Stimulated activated CD4-positive, alpha-beta T cell treated with anti-CD3 and anti-CD28 coated beads, Interleukin-15, amount 100 ng/mL, for 48 hours (primary cell): Measurements from ENCODE around the gene ATP9A.
A peak's percentile ranks its signal among the peaks of the same experiment; 100 is the strongest.
"Not testable (repeated sequence)": the region's sequence is repeated elsewhere in the genome, so short reads cannot be mapped to it uniquely, and the experiment has no call there.

Experiments
- DNase-seq, 2 donors: peaks; one replicate each; pipeline ENCODE4 v3.0.0-alpha.2; 2020; ENCODE audit warnings: low read depth in 2 of 2

The ATP9A gene

DNA sequence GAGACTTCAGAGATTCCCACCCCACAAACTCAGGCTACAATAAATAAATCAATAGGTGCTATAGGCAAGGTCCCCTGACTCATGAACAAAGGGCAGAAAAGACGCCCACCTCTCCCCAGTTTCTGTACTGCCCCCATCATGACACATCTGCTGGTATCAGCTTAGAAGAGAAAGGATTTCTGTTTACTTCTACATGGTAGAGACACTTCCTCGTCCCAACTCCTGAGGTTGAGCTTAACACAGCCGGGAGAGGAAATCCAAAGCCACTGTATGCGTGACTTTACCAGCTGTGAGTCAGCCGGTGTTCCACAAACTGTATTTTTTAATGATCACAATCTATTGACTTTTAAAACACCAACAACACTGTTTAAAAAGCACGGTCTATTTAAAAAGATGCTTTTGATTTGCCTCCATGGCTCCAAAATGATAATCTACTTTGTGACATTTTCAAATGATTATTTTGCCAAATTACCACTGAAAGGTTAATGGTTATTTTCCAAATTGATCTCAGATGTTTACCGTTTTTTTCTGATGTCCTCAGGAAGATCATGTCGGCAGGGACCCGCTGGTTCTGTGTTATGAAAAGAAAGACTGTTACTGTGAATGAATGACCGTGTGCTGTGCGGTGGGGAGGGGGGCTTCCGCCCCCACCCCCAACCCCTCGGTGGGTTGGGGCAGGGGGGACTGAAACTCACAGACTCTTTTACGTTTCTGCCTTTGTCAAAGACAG is 72.5 kb downstream of the ATP9A start:
- DNase-seq, result peak in 1 of 2 donors; percentile 1

DNA sequence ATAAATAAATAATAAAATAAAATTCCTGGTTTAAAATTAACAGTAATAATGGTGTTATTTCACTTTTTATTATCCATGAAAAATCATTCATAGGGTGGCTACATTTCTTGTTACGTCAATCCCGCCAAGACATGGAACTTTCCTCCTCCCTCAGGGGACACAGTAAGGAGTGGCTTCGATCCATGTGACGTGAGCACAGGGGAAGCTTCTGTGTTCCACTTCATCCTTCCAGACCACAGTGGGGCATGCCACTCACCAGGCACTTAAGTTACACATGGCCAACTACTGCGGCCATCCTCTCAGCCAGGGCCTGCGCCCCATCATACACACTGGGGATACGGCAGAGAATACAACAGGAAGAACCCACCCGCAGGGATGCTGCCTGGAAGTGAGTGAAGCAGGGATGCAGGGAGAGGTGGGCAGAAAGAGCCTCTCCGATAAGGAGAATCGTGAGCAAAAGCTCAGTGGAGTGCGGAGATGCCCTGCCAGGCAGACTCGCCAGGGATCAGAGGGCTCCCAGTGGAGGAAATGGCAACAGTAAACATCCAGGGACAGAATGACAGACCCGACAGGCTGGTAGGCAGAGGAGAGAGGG is 75.3 kb downstream of the ATP9A start:
- DNase-seq, result no peak

DNA sequence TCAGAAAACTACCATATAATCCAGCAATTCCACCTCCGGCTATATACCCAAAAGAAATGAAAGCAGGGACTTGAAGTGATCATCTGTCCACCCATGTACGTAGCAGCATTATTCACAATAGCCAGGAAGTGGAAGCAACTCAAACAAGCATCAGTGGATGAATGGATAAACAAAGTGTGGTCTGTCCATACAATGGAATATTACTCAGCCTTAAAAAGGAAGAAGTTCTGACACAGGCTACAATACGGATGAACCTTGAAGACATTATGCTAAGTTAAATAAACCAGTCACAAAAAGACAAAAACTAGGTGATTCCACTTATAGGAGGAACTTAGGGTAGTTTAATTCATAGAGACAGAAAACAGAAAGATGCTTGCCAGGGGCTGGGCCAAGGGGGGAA is 76.5 kb downstream of the ATP9A start:
- no peak for DNase-seq

DNA sequence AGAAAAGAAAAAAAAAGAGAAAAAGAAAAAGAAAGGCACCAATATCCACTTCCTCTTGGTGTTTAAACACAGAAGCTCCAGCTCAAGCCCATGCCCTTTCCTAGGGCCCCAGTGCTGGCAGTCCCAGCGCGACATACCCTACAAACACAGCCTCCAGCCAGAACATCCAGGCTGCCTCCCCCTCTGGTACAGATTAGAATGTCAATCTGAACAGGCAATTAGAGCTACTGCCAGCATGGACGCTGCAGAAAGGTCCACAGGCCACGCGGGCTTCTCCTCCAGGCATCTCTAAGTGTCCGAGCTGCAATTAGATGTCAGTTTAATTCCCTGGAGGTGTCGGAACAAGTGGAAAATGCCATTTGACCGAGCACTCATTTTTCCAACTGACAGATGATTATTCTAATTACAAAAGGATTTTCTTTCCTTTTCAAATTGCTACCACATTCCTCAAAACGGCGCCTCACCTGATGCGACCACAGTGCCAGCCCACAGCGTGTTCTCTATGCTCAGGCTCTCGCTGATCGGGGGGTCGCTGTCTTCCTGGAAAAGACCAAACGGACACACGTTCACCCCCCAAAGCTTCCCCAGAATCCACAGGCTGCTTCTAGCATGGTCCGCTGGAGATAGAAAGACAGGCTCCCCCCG is 79.5 kb downstream of the ATP9A start:
- no peak for DNase-seq

DNA sequence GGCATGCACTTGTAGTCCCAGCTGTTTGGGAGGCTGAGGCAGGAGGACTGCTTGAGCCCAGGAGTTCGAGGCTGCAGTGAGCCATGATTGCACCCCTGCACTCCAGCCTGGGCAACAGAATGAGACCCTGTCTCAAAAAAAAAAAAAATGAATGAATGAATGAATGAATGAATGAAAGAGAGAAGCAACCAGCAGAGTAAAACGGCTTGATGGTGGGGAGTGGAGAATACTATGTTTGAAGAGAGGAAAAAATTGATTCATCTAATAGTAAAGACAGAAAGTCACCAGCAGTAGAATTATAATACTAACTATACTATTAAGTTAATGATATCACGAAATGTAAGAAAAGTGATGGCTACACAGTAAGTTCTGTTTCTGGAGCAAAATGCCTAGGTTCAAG is 80.6 kb downstream of the ATP9A start:
- DNase-seq, result no peak

DNA sequence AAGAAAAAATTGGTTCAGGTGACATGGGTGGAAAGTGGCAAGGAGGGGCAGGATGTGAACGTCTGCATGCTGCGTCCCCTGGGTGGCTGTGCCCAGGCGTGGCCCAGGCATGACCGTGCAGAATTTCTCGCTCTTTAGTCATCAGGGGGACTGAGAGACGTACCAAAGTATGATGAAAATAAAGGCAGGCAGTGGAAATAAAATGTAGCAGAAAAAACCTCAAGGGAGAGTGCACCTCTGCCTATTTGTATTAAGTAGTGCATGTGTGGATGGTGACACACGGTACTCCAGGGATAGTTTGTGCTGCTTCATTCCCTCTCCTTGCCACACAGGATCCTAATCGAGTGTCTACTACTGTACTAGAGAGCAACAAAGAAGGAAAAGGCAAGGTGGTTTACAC is 81.1 kb downstream of the ATP9A start:
- DNase-seq, result no peak

DNA sequence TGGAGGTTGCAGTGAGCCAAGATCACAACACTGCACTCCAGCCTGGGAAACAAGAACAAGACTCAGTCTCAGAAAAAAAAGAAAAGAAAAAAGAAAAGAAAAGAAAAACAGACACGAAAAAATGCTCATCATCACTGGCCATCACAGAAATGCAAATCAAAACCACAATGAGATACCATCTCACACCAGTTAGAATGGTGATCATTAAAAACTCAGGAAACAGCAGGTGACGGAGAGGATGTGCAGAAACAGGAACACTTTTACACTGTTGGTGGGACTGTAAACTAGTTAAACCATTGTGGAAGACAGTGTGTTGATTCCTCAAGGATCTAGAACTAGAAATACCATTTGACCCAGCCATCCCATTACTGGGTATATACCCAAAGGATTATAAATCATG is 82.7 kb downstream of the ATP9A start:
- DNase-seq, result not testable (repeated sequence)

DNA sequence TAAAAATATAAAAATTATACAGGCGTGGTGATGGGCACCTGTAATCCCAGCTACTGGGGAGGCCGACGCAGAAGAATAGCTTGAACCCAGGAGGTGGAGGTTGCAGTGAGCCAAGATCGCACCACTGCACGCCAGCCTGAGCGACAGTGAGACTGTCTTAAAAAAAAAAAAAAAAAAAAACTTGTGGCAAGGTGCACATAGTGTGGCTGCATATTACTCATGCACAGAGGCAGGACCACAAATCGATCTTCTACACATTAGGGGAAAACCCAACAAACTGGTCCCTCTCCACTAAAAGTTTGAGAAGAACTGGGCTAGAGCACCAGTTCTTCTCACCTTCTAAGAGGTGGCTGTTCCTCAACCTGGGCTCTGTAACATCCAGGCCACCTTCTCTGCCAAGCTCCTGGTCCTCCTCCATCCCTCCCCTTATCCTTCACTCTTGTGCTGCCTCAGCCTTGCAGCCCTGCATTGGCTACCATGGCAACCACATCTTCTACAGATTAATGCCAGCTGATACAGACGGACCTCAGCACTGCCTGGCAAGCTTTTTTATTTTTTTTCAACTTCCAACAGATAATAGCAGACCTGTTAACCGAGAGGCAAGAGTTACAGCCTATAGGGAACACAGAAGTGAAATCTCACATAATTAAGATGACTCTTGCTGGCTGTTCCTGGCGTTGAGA is 88.0 kb downstream of the ATP9A start:
- DNase-seq, result no peak

DNA sequence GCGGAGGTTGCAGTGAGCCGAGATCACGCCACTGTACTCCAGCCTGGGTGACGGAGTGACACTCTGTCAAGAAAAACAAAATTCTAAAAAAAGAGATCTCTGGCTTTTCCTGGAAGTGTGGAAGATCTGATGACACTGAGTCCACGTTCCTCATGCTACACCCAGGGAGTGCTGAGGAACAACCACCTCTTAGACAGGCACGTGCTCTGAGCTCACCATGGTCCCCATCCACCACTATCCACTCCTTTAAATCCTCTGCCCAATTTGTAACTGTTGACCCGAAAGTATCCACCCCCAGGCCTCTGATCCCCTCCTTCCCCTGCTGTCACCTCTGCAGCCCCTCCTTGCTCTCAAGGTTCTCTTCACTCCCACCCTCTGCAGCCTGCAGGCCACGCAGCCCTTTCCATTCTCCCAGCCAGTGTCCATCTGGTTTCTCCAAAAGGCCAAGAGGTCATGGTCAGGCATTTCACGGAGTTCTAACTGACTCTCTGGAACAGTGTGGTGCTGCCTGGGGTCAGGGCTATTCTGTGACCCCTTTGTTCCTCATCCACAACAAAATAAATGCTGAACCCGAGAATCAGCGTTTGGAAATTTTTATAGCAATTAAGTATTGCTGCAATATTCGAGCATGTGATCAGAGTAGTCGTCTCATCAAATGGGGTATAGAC is 88.8 kb downstream of the ATP9A start:
- DNase-seq, result no peak

DNA sequence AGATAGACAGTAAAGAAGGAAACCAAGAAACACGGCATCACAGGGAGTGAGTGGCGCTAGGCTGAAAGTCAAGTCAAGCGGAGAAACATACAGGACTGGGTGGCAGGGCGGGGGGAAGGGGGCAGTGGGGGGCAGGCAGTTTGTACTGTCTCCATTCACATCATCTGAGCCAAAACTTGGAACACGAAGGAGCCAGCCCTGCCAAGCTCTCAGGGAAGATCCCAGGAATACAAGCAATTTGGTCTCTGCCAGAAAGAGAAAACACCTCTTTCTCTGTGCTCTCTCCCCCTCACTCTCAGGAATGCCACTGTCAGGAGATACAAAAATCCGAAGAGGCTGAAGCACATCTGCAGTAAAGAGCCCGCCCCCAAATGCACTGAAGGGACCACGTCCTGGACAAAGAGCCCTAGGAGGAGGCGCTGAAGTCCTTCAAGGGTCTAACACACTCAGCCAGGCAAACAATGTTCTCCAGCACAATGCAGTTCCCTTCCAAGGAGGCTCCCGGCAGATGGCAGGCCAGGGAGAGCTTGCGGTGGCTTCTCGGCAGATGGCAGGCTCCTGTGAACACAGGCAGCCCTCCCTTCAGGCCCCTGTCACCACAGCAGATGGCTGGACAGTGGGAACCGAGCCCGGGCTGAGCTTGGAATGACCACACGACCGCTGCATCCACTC is 90.0 kb downstream of the ATP9A start:
- no peak for DNase-seq

DNA sequence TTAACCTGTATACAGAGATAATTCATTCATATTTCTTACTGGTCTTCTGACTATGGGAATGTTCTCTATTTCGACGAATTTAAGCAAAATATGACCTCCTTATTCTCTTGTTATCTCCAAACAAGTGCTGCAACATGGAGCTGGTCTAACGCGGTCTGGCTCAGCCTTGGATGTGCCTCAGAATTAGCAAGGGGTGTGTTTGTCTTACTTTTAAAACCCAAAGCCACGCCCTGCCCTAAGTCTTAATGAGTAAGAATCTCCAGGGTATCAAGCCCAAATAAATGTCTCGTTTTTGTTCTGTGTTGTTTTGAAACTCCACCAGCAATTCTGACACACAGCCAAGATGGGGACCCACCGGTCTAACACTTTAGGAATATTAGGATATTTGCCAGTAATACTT is 99.2 kb downstream of the ATP9A start:
- DNase-seq, result no peak

DNA sequence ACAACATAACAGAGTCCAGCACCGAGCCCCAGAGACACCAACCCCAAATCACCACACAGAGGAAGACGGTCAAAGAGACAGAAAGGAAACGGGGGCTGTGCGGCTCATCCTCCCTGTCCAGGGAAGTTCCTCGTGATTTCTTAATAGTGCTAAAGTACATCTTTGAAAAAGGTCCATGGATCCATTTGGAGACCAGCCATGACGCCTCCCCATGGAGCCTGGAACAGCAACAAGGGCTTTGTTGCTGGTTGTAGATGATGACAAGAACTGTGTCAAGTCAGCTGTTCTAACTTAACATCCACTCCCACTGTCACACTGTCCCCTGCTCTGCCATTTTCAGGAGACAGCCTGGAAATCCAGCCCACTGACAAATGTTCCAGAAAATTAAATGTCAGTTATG is 99.7 kb downstream of the ATP9A start:
- DNase-seq, result no peak

DNA sequence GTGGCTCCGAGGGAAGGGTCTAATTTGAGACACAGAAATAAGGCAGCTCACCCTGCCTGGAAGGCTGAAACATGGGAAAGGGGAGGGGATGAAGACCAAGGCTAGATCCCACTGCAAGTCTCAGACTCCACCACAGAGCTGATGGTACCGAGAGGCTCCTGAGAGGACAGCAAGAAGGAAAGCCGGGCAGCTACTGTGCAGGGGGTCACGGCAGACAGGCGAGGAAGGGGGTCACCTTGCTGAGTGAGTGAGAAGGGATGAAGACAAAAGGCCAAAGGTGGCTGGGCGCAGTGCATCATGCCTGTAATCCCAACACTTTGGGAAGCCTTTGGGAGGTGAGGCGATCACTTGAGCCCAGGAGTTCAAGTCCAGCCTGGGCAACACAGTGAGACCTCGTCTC is 100.7 kb downstream of the ATP9A start:
- no peak for DNase-seq

DNA sequence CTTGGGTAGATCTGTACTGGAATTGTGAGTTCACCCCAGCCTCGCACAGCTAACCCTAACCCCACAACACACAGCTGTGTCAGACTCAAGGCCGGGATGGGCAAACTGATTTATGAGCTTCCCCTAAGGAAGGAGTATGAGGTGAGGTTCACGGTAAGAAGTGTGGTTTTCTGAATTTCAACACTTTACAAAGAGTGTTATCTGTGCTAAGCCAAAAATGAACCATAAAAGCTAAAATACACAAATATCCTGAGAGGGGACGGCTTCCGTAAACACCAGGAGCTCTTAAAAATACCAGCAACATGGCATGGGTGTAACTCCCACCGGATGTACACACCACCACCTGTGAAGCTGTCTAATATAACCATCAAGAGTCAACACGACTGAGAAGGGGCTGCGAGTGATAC is 101.2 kb downstream of the ATP9A start:
- DNase-seq, result no peak

DNA sequence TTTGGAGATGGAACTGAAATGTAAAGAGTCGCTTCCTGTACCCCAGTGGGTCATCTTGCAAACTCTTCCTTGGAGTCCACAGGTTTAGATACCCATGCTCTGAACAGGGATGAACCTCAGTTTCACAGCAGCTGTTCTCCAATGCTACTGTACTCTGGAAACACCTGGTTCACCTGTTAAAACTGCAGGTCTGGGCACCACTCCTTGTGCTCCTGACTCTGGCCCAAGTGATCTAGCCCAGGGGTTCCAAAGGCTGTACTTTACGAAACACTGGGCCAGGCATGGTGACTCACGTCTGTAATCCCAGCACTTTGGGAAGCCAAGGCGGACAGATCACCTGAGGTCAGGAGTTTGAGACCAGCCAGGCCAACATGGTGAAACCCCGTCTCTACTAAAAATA is 102.1 kb downstream of the ATP9A start:
- no peak for DNase-seq

DNA sequence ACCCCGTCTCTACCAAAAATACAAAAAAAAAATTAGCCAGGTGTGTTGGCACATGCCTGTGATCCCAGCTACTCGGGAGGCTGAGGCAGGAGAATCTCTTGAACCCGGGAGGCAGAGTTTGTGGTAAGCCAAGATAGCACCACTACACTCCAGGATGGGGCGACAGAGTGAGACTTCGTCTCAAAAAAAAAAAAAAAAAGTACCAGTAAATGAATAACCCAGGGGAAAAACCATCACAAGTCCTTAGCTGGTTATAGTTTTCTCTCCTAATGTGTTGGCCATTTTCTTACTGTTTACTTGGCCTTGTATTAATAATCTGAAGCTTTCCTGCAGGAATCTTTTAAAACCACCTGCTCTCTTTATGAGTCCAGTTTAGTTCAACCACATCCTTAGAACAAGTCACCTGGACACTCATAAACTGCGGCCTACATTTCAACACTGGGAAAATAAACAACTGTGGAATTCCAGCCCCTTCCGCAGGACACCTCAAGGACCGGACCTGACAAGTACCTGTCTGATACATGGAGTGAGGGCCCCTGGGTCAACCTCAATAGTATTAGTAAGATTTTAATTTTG is 102.6 kb downstream of the ATP9A start:
- no peak for DNase-seq

DNA sequence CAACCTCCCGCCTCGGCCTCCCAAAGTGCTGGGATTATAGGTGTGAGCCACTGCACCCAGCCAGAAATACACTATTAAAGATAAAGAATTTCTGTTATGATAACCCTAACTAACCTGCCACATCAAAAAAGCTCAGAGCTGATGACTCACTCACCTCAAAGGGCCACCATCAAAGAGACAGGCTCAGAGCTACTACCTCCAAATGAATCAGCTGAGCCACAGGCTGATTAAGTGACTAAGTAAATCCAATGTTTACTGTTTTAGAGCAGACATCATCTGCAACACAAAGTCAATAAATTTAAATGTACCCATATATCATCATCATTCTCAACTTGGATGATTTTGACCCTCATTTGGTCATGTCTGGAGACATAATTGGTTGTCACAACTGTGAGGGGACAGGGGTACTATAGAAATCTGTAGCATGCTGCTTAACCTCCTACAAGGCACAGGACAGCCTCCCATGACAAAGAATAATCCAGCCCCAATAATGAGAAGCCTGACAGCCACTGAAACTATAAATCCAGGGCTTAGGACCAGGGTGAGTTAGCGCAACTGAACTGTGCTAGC is 106.5 kb downstream of the ATP9A start:
- peak; percentile 47 to 51 for DNase-seq

DNA sequence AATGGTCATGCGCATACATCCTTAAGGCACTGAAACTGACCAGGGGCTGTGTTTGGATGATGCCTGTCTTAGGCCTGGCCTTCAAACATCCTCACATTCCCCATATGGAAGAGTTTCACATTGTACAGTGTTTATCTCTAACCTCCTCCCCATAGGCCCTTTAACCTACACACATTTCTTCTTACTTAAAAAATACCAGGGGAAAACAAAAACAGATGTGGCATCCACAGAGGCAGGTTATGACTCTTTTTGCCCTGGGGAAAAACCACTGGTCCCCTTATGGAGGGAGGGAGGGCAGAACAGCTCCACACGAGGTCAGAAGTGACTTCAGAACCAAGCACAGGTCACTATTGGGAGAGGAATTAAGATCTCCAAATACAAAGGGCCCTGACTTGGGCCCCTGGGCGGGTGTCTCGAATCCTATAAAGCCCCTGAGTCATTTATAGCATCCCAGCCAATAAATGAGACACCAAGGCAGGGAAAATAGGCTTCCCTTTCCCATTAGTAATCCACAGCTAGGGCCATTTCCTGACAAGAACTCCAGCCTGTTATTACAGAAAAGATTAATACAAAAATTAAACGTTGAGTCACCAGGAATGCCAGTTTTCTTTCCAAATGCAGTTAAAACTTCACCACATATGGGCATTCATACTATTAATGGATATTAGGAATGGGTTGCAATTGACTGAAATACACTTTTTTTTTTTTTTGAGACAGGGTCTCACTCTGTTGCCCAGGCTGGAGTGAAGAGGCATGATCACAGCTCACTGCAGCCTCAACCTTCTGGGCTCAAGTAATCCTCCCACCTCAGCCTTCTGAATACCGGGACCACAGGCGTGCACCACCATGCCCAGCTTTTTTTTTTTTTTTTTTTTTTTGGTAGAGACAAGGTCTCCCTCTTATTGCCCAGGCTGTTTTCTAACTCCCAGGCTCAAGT is 107.2 kb downstream of the ATP9A start:
- no peak for DNase-seq

DNA sequence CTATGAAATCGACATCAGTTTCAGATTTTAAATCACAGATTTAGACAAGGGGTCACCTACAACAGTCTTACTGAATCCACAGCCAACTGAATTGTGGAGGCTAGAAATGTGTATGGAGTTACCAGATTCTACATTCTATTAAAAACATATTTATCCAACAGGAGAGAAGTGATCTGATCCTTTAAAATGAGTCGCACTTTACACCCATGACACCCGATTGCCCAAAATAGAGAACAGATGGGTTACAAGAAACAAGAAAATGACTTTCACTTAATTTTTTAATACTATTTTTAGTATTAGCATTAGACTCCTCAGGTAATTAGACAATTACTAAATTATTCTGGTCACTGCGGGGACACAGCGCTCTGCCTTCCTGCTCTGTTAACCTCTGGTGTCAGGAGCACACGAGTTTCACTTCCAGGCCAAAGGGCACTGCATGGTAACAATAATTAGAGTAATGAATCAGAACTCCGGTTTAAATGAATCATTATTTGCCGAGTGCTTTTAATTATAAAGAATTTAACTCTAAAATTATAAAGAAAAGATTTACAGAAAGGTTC is 108.6 kb downstream of the ATP9A start:
- no peak for DNase-seq
